PC-9 (cell line): ENCODE measurements around the gene RIPOR1. TPM values are rescaled to one million over a fixed set of nuclear protein-coding genes. Genes with fewer than 3 reads are reported as not detected.

Source experiments
- BruUV-seq: library from RNA; stranded (reverse); fragments of 400-500 nt; replicated peaks from 2 replicates; lab custom pipeline; 2021; lab: Mats Ljungman, UMichigan
- CTCF ChIA-PET: fragments of 300-600 bp; sonication (Branson Sonifier 250); formaldehyde crosslinking; loops from one replicate; lab custom pipeline; 2022; ENCODE audit warnings: antibody characterized with exemption; lab: Charles Lee
- POLR2A ChIA-PET: fragments of 300-600 bp; sonication (Branson Sonifier 250); formaldehyde crosslinking; loops from one replicate; lab custom pipeline; 2022; ENCODE audit warnings: antibody characterized with exemption; ENCODE audit not compliant: unreplicated experiment; lab: Charles Lee
- DNase-seq, 2 experiments: peaks; one replicate each; pipeline versions ENCODE4 v3.0.0 to v3.0.0-alpha.2; 2015 to 2022; ENCODE audit warnings: mixed read lengths in 1 of 2
- H2AFZ ChIP-seq: fragments of 200-600 bp; sonication (generic); 2 replicates; pipeline ENCODE4 v1.8.1; 2017; ENCODE audit warnings: antibody characterized with exemption
- H3F3A ChIP-seq: fragments of 200-600 bp; sonication (generic); 2 replicates; pipeline ENCODE4 v1.8.1; 2017; ENCODE audit warnings: antibody characterized with exemption, mild to moderate bottlenecking, low read depth; ENCODE audit not compliant: insufficient read depth
- H3K27ac ChIP-seq: fragments of 200-600 bp; sonication (generic); 2 replicates; pipeline ENCODE4 v1.6.1; 2016; ENCODE audit warnings: mixed run types
- H3K27me3 ChIP-seq: fragments of 200-600 bp; sonication (generic); 2 replicates; pipeline ENCODE4 v1.6.1; 2016; ENCODE audit warnings: low read depth, mixed run types; ENCODE audit not compliant: insufficient read depth
- H3K36me3 ChIP-seq: fragments of 200-600 bp; sonication (generic); 2 replicates; pipeline ENCODE4 v1.6.1; 2016; ENCODE audit warnings: low read depth, mixed run types
- H3K4me1 ChIP-seq: fragments of 200-600 bp; sonication (generic); replicated peaks from 2 replicates; pipeline ENCODE4 v1.6.1; 2016; ENCODE audit warnings: mixed run types; ENCODE audit not compliant: insufficient read depth
- H3K4me2 ChIP-seq: fragments of 200-600 bp; sonication (generic); 2 replicates; pipeline ENCODE4 v1.6.1; 2017; ENCODE audit warnings: mixed run types
- H3K4me3 ChIP-seq: fragments of 200-600 bp; sonication (generic); 2 replicates; pipeline ENCODE4 v1.6.1; 2016; ENCODE audit warnings: mixed run types
- H3K79me2 ChIP-seq: fragments of 200-600 bp; sonication (generic); 2 replicates; pipeline ENCODE4 v1.6.1; 2017; ENCODE audit warnings: low read depth, mixed run types
- H3K9me2 ChIP-seq: fragments of 200-600 bp; sonication (generic); 2 replicates; pipeline ENCODE4 v1.8.1; 2017; ENCODE audit warnings: mild to moderate bottlenecking; ENCODE audit not compliant: insufficient read depth
- H3K9me3 ChIP-seq: fragments of 200-600 bp; sonication (generic); 2 replicates; pipeline ENCODE4 v1.8.1; 2016; ENCODE audit warnings: low read depth; ENCODE audit not compliant: insufficient read depth
- H4K20me1 ChIP-seq: fragments of 200-600 bp; sonication (generic); 2 replicates; pipeline ENCODE4 v1.8.1; 2017; ENCODE audit not compliant: insufficient read depth
- EZH2 ChIP-seq: fragments of 200-600 bp; sonication (generic); IDR thresholded peaks from 2 replicates; pipeline ENCODE4 v1.8.0; 2017; ENCODE audit warnings: antibody characterized with exemption, low read depth
- intact Hi-C: fragments of 100-400 bp; cut with micrococcal nuclease; formaldehyde crosslinking; loops from one replicate; pipeline ENCODE4 v1.10.0; 2022; ENCODE audit not compliant: unreplicated experiment
- total RNA-seq: library from RNA; stranded (reverse); gene quantifications from 2 replicates; pipeline ENCODE4 v1.2.3, GENCODE V29; 2021
- TF ChIP-seq, protein P1 (sequence below): fragments of 200-600 bp; sonication (generic); conservative IDR thresholded peaks from 2 replicates; pipeline ENCODE4 v1.6.1; 2017; ENCODE audit warnings: mixed run types, antibody characterized with exemption, mild to moderate bottlenecking, moderate library complexity

Gene RIPOR1
- total RNA-seq, 1 experiment from 2014 or later: 76.7 TPM

- H2AFZ ChIP-seq: peak overlapping the region; percentile 91
- H3K4me2 ChIP-seq: peak overlapping the region; percentile 86
- peaks cover 42% of the 10 kb centered on the region for H3K79me2 ChIP-seq
- H3F3A ChIP-seq: peaks cover 8% of the 10 kb centered on the region; the same call in 1 of the 2 replicates
- no peaks in the 10 kb centered on the region for H3K9me2 ChIP-seq
- no peaks in the 10 kb centered on the region for H3K9me3 ChIP-seq
- POLR2A ChIA-PET: interaction anchor here (0.7 to 0.8 kb wide), 2 partner anchors 51 to 170 kb away, joined by 4 to 11 read pairs; partner anchors contain the start of gene HSD11B2
- intact Hi-C loops: loop anchor here (10.0 kb wide), 1 partner anchor 83 kb away; the partner anchor contains the start of gene CTCF
- TSS peak; percentile 64 for BruUV-seq
- H4K20me1 ChIP-seq: peaks cover 9% of the 10 kb centered on the region
- no peaks in the 10 kb centered on the region for H3K36me3 ChIP-seq
- no peaks in the 10 kb centered on the region for H3K27me3 ChIP-seq
- H3K4me1 ChIP-seq: peaks cover 16% of the 10 kb centered on the region
- DNase-seq: no peak
- CTCF ChIA-PET: interaction anchor here (0.6 to 2.3 kb wide), 6 partner anchors 18 to 304 kb away, joined by 3 to 17 read pairs (median 5); no protein-coding TSS in a partner anchor
- peak overlapping the region; percentile 71 for H3K4me3 ChIP-seq
- TF ChIP-seq EZH2: no peak
- TF ChIP-seq, protein P1, sequence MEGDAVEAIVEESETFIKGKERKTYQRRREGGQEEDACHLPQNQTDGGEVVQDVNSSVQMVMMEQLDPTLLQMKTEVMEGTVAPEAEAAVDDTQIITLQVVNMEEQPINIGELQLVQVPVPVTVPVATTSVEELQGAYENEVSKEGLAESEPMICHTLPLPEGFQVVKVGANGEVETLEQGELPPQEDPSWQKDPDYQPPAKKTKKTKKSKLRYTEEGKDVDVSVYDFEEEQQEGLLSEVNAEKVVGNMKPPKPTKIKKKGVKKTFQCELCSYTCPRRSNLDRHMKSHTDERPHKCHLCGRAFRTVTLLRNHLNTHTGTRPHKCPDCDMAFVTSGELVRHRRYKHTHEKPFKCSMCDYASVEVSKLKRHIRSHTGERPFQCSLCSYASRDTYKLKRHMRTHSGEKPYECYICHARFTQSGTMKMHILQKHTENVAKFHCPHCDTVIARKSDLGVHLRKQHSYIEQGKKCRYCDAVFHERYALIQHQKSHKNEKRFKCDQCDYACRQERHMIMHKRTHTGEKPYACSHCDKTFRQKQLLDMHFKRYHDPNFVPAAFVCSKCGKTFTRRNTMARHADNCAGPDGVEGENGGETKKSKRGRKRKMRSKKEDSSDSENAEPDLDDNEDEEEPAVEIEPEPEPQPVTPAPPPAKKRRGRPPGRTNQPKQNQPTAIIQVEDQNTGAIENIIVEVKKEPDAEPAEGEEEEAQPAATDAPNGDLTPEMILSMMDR: no peak
- H3K27ac ChIP-seq: no peak overlapping the region; the same call in 1 of the 2 replicates
Measured at GRCh38 chr16:67481561-67482232, 46.9 kb upstream of the RIPOR1 start.

DNA sequence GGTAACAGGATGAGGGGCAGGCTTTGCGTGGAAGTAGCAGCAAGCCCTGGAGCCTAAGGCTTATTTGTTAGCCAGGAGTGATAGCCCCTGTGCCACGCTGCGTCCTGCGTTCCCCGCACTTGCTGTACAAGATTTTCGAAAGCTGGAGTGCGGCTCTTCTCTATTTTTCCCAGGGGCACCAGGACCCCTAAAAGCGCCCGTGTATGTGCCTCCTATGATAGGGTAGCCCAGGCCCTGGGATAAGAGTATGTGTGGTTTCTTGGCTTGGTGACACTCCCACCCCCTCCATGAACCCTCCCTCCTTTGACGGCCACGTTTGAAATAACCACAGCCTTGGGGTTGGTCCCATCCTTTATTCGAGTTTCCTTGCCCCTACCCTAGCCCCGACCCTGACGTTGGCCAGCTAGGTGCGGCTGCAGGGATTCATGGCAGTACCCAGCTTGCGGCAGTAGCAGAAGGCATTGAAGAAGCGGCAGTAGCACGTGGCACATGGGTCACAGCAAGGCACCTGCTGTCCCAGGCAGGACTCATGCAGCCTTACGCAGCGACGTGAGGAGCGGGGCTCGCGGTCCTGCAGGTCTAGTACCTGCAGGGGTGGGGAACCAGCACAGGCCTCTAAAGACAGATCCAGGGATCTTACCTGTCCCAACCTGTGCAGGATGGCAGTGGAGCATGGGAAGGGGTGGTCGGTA is 46.2 kb upstream of the RIPOR1 start:
- BruUV-seq: no TSS peak
- POLR2A ChIA-PET: no interaction called here

GRCh38 chr16:67483150-67483549 is 45.5 kb upstream of the RIPOR1 start, which contains the start of gene AGRP:
Gene AGRP, minus strand, starts transcription at chr16:67483547. Its CDS starts 149 bp downstream, at chr16:67483398.
- intact Hi-C loops: loop anchor here (10.0 kb wide), 1 partner anchor 82 kb away; the partner anchor contains the start of gene CTCF
- Histone ChIP-seq H4K20me1 (peaks cover 5% of the 10 kb centered on the region; the same call in 1 of the 2 replicates), H3K9me2 (no peaks in the 10 kb centered on the region), H3K36me3 (no peaks in the 10 kb centered on the region), H2AFZ (no peak within 1 kb of the TSS), H3K4me1 (peaks cover 19% of the 10 kb centered on the region), H3F3A (peaks cover 8% of the 10 kb centered on the region; the same call in 1 of the 2 replicates), H3K4me3 (no peak within 1 kb of the TSS), H3K9me3 (no peaks in the 10 kb centered on the region), H3K79me2 (peaks cover 30% of the 10 kb centered on the region), H3K27me3 (no peaks in the 10 kb centered on the region), H3K27ac (no peak within 1 kb of the TSS), H3K4me2 (no peak within 1 kb of the TSS)
- no TSS peak for BruUV-seq
- TF ChIP-seq, protein P1: no peak
- TF ChIP-seq EZH2: no peak
- ChIA-PET CTCF (no interaction called here), POLR2A (no interaction called here)
- no peak for DNase-seq

More for the DNA sequence above, 46.2 kb upstream of the RIPOR1 start:
- TF ChIP-seq EZH2: no peak
- TF ChIP-seq, protein P1: no peak
- Histone ChIP-seq H3F3A (peaks cover 8% of the 10 kb centered on the region; the same call in 1 of the 2 replicates), H3K9me2 (no peaks in the 10 kb centered on the region), H3K4me1 (peaks cover 19% of the 10 kb centered on the region), H3K9me3 (no peaks in the 10 kb centered on the region), H3K4me3 (no peak overlapping the region), H4K20me1 (peaks cover 5% of the 10 kb centered on the region), H3K27me3 (no peaks in the 10 kb centered on the region), H3K27ac (no peak overlapping the region), H2AFZ (no peak overlapping the region), H3K79me2 (peaks cover 37% of the 10 kb centered on the region), H3K4me2 (peak overlapping the region; percentile 86), H3K36me3 (no peaks in the 10 kb centered on the region)
- intact Hi-C loops: loop anchor here (10.0 kb wide), 1 partner anchor 82 kb away; the partner anchor contains the start of gene CTCF
- DNase-seq: no peak
- CTCF ChIA-PET: no interaction called here
